GM19328 (cell line): ENCODE data around the gene NEO1.

ENCODE experiments used
- ATAC-seq: cut with Tn5 transposase; IDR thresholded peaks from one replicate; pipeline ENCODE4 v1.9.1; 2021; ENCODE audit warnings: mild to moderate bottlenecking, moderate library complexity; ENCODE audit not compliant: unreplicated experiment

NEO1 gene

GRCh38 chr15:73247331-73247730 is 195.1 kb downstream of the NEO1 start:
- ATAC-seq: no peak

GRCh38 chr15:73249499-73249898 is 197.2 kb downstream of the NEO1 start:
- no peak for ATAC-seq

DNA sequence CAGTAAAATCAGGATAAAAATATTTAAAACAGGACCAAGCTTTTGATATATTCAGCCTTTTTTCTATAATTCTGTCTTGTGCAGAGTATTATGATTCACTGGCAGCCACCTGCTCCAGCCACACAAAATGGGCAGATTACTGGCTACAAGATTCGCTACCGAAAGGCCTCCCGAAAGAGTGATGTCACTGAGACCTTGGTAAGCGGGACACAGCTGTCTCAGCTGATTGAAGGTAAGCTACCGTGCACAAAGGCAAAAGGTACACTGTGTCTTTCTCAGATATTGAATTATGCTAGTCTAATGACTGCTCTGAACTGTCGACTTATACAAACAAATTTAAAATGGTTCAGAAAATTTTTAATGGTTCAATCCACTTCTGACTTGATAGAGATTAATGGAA is 202.3 kb downstream of the NEO1 start:
- ATAC-seq: no peak

- ATAC-seq: no peak
These were observed 206.2 kb downstream of the NEO1 start for GRCh38 chr15:73258271-73259108.

DNA sequence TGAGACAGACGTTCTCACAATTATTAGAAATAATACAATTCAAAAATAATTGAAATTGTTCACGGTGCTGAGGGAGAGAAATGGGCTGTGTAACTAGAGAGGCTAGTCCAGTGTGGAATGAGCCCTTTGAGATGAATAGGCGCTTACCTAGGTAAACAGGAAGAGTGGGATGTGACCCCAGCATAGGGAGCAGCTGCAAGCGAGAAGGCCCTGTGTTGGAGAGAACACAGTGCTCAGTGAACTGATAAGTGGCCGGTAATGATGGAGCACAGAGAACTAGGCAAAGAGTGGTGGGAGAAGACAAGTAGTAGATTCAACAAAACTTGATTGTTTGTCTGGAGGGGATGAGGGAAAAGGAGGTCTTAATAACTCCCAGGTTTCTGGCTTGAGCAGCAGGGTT is 212.6 kb downstream of the NEO1 start:
- ATAC-seq: no peak

DNA sequence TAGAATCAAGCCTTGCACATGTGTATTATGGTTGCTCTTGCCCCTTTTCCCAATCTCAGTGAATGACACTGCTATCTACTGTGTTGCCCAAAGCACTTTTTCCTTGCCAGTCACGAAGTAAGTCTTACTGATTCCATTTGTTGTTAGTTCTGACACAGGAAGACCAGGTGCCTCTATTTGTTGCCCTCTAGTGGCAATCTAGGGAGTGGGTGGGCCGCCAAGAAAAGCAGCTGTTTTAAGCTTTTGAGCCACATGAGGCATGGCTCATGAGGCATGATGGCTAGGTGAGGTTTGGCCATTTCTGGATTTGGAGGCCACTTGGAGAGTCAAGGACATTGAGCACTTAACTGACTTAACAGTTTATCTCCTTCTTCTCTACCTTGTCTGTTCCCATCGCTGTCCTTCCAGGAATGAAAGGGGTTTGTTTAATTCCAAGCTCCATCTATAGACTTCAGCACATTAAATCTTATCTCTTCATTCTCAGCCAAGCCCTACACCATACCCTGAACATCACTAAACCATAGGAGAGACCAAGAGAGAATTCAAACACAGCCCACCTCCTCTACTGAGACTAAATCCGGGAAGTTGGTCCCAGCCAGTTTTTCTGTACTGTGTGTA is 213.4 kb downstream of the NEO1 start:
- ATAC-seq: no peak

DNA sequence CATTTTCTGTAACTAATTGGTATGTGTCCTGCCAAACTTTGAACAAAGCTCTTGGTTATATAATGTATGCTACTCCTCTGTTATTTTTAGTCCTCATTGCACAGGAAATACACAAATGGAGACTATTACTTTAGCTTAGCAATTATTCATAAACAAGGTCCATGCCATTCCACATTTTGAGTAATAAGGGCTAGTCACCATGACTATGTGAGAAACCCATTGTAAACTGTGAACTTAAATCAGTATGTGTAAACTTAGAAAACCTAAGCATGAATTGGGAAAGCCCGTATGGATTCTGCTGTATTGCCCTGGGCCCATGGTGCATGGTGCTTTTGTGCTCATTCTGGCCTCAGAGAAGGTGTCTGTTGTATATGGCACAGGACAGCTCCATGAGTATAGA is 216.2 kb downstream of the NEO1 start:
- no peak for ATAC-seq

DNA sequence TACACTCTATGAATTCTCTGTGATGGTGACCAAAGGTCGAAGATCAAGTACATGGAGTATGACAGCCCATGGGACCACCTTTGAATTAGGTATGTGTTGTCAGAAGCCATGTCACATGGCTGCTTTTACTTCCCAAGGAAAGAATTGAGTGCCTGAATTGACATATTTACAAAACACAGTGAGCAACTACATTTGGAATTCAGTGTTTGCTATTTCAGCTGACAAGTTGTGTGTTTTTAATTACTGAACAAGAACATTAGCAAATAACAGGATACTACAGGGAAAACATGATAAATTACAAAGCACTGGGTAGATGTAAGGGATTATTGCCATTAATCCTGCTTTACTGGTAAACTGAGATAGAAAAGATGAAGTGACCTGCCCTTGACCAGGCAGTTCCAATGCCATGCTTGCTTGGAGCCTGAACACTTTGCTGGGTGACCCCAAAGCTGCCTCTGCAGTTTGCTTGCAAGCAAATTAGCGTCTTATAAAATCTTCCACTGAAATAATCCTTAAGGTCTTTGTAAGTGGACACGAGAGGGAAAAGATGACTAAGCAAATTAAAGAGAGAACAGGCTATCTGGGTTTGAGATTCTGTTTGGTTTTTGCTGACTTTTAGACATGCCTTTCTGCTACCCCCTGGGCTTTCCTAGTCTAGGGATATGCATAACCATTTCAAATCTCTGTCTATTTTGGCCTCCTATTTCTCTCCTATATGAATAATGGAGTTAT is 218.3 kb downstream of the NEO1 start:
- no peak for ATAC-seq

DNA sequence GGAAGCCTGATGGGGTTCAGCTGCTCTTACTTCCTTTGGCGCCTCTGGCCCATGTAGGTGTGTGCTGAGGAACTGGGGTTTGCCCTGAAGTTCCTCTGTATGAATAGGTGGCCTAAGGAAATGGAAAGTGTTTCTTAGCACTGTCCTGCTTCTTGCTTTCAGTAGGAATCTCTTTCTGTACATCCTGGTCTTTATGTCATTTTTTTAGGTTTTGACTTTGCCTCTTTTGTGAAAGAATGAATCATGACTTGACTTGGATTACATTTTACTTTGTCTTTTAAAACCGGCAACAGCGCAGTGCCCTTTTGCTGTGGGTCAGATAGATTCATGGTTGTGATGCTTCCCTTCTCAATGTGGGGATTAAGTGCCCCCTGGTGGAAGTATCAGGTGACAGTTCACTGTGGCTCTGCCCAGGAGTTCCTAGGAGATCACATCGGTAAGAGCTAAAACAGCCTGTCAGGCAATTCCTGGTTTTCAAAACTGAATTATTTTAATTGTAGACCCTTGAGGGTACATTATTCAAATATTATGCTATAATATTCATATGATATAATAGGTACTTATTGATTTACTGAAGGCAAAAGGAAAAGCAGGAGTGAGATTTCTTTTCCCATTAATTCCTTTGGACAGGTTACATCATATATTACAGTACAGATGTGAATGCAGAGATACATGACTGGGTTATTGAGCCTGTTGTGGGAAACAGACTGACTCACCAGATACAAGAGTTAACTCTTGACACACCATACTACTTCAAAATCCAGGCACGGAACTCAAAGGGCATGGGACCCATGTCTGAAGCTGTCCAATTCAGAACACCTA is 221.1 kb downstream of the NEO1 start:
- ATAC-seq: no peak

DNA sequence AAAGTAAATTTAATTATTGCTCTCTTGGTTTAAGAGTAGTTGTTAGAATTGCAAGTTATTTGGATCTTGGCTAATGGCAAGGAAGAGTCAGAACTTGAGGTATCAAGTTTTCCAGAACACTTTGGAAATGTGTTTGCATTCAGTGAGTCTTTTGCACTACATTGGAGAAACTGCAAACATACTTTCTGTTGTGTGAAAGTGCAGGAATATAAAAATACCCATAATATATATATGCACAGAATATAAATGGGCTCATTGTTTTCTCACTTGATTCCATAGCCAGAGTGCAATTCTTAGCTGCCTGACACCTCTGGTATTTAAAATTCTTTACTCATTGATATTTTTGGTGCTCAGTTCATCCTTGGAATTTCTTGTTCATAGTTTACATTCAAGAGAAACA is 223.6 kb downstream of the NEO1 start:
- ATAC-seq: no peak

DNA sequence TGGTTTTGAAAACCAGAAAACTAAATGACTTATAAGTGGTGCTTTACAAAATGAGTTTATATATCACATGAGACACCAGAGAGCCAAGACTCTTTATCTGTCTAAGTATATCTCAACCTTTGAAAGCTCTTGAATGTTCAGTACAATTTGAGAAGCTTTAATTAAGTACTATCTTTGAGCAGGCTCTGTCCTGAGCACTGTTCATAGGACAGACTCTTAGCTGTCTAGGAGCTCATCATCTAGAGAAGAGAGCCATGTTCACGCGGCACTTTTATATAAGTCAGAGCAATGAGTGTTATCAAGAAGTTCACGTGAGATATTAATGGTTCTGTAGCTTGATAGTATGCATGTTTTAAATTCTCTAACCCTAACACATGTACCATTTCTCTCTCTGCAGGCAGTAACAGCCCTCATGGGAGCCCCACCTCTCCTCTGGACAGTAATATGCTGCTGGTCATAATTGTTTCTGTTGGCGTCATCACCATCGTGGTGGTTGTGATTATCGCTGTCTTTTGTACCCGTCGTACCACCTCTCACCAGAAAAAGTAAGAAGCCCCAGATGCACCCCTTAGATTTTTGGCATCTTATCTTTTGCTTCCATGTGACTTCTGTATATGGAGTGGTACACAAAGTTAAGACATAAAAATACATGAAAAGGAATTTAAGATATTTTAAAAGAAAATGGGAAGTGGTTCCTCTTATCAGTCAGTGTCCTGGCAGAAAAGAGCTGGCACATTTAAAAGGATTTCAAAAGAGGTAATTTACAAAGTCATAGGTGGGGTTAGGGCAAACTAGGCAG is 230.5 kb downstream of the NEO1 start:
- no peak for ATAC-seq

GRCh38 chr15:73283366-73283962 is 231.2 kb downstream of the NEO1 start:
- ATAC-seq: no peak

DNA sequence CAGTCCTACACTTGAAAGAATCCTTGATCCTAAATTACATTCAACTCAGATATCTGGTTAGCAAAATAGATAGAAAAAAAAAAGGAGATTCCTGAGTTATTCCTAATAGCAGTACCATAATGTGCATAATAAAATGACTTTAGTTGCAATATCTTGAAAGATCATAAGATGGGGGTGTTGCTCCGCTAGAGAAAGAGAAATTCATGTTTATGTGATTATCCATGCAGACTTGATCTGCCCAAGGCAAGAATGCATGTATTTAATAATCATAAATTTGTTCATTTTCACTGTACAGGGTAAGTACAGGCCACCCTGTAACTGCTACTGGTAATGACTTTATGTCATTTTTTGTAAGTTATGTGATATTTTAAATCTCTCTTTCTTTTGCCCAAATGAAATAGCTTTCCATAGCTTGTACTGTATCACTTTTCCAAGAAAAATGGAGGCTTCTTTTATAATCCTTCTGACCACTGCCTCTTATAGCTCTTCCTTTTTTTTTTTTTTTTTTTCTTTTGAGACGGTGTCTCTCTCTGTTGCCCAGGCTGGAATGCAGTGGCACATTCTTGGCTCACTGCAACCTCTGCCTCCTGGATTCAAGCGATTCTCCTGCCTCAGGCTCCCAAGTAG is 231.9 kb downstream of the NEO1 start:
- no peak for ATAC-seq

GRCh38 chr15:73286311-73286710 is 234.0 kb downstream of the NEO1 start:
- ATAC-seq: no peak

GRCh38 chr15:73287019-73287418 is 234.8 kb downstream of the NEO1 start:
- no peak for ATAC-seq

DNA sequence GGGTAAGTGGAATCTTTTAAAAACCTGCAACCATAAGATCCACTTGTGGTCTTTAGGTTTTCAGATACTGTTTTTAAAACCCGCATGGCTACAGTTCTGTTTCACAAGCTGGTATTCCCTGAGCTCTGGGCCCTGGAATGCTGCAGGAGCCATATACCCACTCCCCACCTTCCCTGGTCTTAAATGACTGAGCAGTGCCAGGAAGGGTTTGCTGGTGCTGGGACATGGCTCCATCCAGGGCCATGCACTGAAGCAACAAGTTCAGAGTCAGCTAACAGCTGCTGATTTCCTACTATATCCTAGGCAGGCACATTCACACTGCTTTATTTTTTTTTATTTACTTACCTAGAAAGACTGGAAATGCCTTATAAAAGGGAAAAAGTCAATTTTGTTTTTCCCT is 239.2 kb downstream of the NEO1 start:
- ATAC-seq: no peak

DNA sequence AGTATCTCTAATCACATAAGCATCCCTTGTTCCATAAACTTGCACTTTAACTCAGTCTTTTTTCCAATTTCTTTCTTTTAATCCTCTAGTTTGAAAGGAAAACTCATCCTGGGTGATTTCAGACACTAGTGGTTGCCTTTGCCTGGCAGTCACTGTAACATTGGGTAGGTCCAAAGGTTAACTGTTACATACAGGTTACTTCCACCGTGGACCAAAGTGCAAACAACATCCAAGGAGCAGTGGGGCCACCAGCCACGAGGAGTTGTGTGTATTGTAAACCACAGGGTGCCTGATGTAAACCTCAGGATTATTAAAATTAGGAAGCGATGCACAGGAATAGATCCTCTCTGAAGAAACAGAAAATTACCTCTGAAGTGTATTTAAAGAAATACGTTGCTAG is 241.5 kb downstream of the NEO1 start:
- no peak for ATAC-seq

DNA sequence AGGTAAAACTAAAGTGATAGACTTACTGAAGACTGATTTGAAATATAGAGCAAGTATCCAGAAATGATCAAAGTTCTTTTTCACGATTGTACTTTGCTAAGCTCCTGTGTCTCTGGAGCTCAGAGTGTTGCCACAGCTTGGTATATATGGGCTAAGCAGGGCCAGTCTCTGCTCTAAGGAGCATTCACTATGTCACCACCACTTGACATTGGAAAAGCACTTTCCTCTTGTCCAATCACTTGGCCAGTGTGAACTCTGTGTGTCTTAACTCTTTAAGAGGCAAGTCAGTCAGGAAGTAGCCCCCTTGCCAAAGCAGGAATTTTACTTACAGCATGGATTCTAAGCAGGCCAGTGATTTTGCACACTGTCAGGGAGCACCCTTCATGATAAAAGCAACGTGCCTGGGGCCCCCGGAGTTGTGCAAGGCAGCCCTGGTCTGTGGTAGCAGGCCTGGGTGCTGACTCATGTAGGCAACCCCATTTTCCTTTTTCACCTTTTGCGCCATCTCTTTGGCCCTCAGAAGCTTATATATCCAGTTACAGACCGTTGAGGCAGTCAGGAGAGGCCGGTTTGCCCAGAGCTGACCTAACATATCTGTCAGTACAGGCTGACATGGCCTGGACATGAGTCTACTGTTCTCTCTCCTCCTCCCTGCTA is 243.5 kb downstream of the NEO1 start:
- ATAC-seq: no peak
